Measurements from ENCODE around the gene CCNJL. TPM values are rescaled to one million over a fixed set of nuclear protein-coding genes. Genes with fewer than 3 reads are reported as not detected.

CCNJL gene
- total RNA-seq, 2 experiments from 2014 or later: not detected

DNA sequence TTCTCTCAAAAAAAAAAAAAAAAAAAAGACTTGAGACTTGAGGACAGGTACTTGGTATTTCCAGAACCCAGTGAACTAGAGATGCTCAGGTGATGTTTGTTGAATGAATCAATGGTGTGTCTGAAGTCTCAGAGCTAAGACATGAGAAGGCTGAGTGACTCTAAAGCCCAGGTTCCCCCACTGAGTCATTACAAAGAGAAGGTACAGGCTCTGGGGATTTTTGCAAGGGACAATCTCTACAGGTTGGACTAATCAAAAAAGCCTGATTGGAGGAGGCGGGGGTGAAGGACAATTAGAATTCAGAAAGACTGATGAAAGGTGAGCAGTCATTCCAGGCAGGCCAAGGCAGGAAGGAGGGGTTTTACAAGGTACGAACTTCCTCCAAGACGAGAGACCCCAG lies 91.3 kb downstream of the CCNJL start:
- Mint-ChIP-seq H3K9me3 (no peaks in the 10 kb centered on the region), H3K27me3 (ENCODE audit: low read depth) (no peaks in the 10 kb centered on the region), H3K36me3 (ENCODE audit: low read depth) (no peaks in the 10 kb centered on the region)

DNA sequence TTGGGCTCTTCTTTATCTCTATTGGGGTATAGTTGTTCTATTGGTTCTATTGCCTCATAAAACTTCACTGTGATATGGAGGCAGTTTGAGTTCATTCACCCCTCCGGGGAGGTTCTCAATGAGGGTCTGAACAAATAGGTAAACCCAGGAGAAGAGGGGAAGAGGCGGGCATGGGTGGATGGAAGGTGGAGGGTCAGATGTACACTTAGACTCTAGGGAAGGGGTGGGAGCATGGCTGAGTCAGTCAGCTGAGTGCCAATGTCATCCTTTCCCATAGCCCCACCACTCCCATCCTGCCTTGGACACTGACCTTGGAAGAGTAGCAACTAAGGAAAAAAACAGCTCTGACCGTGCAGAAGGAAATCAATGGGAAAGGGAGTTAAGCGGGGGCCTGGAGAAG lies 93.0 kb downstream of the CCNJL start:
- CTCF ChIA-PET: no interaction called here
- H3K27me3 Mint-ChIP-seq (ENCODE audit: low read depth): no peaks in the 10 kb centered on the region
- no peaks in the 10 kb centered on the region for H3K36me3 Mint-ChIP-seq (ENCODE audit: low read depth)
- H3K4me1 Mint-ChIP-seq (ENCODE audit: low read depth): no peaks in the 10 kb centered on the region
- no peak overlapping the region for H3K27ac Mint-ChIP-seq
- no peak for DNase-seq
- no peaks in the 10 kb centered on the region for H3K9me3 Mint-ChIP-seq
- H3K4me3 Mint-ChIP-seq: no peak overlapping the region
- intact Hi-C loops (cut with micrococcal nuclease): no loop called here

More for the DNA sequence above, 91.3 kb downstream of the CCNJL start:
- CTCF ChIA-PET: interaction anchor here (0.8 to 1.0 kb wide), 2 partner anchors 20 to 22 kb away, joined by 3 read pairs; no protein-coding TSS in a partner anchor
- H3K4me1 Mint-ChIP-seq (ENCODE audit: low read depth): no peaks in the 10 kb centered on the region
- DNase-seq: no peak
- intact Hi-C loops (cut with micrococcal nuclease): no loop called here
- no peak overlapping the region for H3K4me3 Mint-ChIP-seq
- no peak overlapping the region for H3K27ac Mint-ChIP-seq

DNA sequence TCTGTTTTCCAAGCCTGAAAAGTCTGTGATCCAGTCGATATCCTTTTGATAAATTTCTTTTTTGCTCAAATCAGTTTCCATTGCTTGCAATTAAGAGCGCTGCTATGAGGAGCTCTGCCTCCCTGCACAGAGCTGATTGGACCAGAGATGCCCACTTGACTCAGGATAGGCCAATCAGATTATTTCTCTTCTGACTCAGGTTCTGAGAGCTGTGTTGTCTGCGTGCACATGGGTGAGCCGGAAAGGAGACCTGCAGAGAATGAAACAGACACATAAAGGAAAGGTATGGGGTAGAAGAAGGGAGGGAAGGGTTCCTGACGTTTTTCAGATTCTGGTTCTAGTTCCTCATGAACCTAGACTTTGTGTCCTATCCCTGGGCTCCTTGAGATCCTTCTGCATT lies 98.8 kb downstream of the CCNJL start:
- H3K4me3 Mint-ChIP-seq: no peak overlapping the region
- DNase-seq: no peak
- CTCF ChIA-PET: interaction anchor here (0.6 to 1.3 kb wide), 2 partner anchors 29 to 131 kb away, joined by 3 read pairs; no protein-coding TSS in a partner anchor
- H3K4me1 Mint-ChIP-seq (ENCODE audit: low read depth): no peaks in the 10 kb centered on the region
- no peaks in the 10 kb centered on the region for H3K36me3 Mint-ChIP-seq (ENCODE audit: low read depth)
- no peak overlapping the region for H3K27ac Mint-ChIP-seq
- H3K27me3 Mint-ChIP-seq (ENCODE audit: low read depth): no peaks in the 10 kb centered on the region
- intact Hi-C loops (cut with micrococcal nuclease): no loop called here
- H3K9me3 Mint-ChIP-seq: no peaks in the 10 kb centered on the region

- Mint-ChIP-seq H3K27me3 (ENCODE audit: low read depth) (no peaks in the 10 kb centered on the region), H3K4me3 (no peak overlapping the region), H3K9me3 (no peaks in the 10 kb centered on the region), H3K4me1 (ENCODE audit: low read depth) (no peaks in the 10 kb centered on the region), H3K36me3 (ENCODE audit: low read depth) (no peaks in the 10 kb centered on the region), H3K27ac (no peak overlapping the region)
- intact Hi-C loops (cut with micrococcal nuclease): no loop called here
- no peak for DNase-seq
- CTCF ChIA-PET: interaction anchor here (0.8 to 1.2 kb wide), 3 partner anchors 12 to 189 kb away, joined by 3 to 4 read pairs (median 4); no protein-coding TSS in a partner anchor
Observed at GRCh38 chr5:160211352-160211751, 101.0 kb downstream of the CCNJL start.

DNA sequence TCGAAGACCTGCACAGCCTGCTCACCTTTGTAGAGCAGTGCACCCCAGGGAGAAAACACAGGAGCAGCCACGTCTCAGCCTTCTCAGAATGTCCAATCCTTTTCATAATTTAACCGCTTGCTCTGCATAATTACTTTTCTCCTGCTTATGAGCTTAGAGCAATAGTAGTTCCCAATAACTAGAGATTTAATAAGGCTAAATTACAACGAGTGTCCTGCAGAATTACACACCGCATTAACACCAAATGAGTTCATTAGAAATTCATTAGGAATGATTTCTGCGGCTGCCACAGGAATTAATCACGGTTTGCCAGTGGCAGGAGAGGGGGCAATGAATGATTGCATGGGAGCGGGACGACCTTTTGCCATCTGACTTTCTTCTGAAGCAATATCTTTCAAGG lies 101.8 kb downstream of the CCNJL start:
- DNase-seq: no peak
- Mint-ChIP-seq H3K27me3 (ENCODE audit: low read depth) (no peaks in the 10 kb centered on the region), H3K9me3 (no peaks in the 10 kb centered on the region), H3K4me3 (no peak overlapping the region), H3K4me1 (ENCODE audit: low read depth) (no peaks in the 10 kb centered on the region), H3K36me3 (ENCODE audit: low read depth) (no peaks in the 10 kb centered on the region), H3K27ac (no peak overlapping the region)
- intact Hi-C loops (cut with micrococcal nuclease): no loop called here
- CTCF ChIA-PET: interaction anchor here (1.1 kb wide), 1 partner anchor 12 kb away, joined by 4 read pairs; no protein-coding TSS in a partner anchor

DNA sequence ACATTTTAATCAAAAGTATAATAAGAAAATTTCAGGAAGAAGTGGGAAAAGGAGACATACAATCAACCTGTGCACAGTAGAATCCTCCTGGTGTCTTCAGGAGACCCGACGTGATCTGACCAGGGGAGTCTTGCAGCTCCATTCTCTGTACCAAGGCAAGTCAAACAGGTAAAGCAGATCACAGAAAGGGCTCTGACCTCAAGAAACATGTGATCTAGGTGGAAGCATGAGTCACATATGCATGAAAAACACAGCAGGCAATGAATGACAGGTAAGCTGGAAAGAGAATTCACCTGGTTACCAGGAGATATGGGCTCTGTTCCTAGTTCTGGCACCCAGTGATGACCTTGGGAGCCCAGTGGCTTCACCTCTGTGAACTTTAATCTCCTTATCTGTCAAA lies 102.4 kb downstream of the CCNJL start:
- Mint-ChIP-seq H3K36me3 (ENCODE audit: low read depth) (no peaks in the 10 kb centered on the region), H3K27ac (no peak overlapping the region), H3K27me3 (ENCODE audit: low read depth) (no peaks in the 10 kb centered on the region), H3K4me3 (no peak overlapping the region), H3K9me3 (no peaks in the 10 kb centered on the region), H3K4me1 (ENCODE audit: low read depth) (no peaks in the 10 kb centered on the region)
- CTCF ChIA-PET: no interaction called here
- intact Hi-C loops (cut with micrococcal nuclease): no loop called here
- no peak for DNase-seq

GRCh38 chr5:160207061-160207460 lies 105.3 kb downstream of the CCNJL start:
- Mint-ChIP-seq H3K27ac (no peak overlapping the region), H3K27me3 (ENCODE audit: low read depth) (no peaks in the 10 kb centered on the region), H3K36me3 (ENCODE audit: low read depth) (no peaks in the 10 kb centered on the region), H3K4me3 (no peak overlapping the region), H3K4me1 (ENCODE audit: low read depth) (no peaks in the 10 kb centered on the region), H3K9me3 (no peaks in the 10 kb centered on the region)
- DNase-seq: no peak
- intact Hi-C loops (cut with micrococcal nuclease): no loop called here
- CTCF ChIA-PET: no interaction called here

Other genes starting within 250 kb of the CCNJL start
- 10 to 100 TPM; 14.8 to 15.8 TPM for gene PWWP2A, start 193.1 kb downstream of the CCNJL start, total RNA-seq
- gene FABP6, start 83.1 kb downstream of the CCNJL start, total RNA-seq: not detected
- not detected for gene C1QTNF2, start 58.1 kb upstream of the CCNJL start, total RNA-seq
- gene FAM200C, start 87.5 kb upstream of the CCNJL start, total RNA-seq: under 1 TPM; 0.84 to 0.93 TPM
- gene SLU7, start 106.5 kb upstream of the CCNJL start, total RNA-seq: 10 to 100 TPM; 33.2 to 34.3 TPM
- gene PTTG1, start 109.3 kb upstream of the CCNJL start, total RNA-seq: 100 to 1,000 TPM; 254 to 270 TPM

Measured in activated naive CD4-positive, alpha-beta T cell treated with anti-CD3 and anti-CD28 coated beads for 36 hours (primary cell).